Measurements from ENCODE around the gene CHCHD6. TPM values are rescaled to one million over a fixed set of nuclear protein-coding genes. Genes with fewer than 3 reads are reported as not detected.

The CHCHD6 gene
- total RNA-seq, 1 experiment from 2014 or later: 40.9 TPM

GRCh38 chr3:127000119-127000518, 296.1 kb downstream of the CHCHD6 start:
- Histone ChIP-seq H3K27me3 (no peaks in the 10 kb centered on the region), H3K4me3 (no peak overlapping the region), H3K36me3 (peaks cover 26% of the 10 kb centered on the region), H3K9me3 (no peaks in the 10 kb centered on the region)
- no peak for DNase-seq

GRCh38 chr3:127000761-127001160, 296.7 kb downstream of the CHCHD6 start:
- no peaks in the 10 kb centered on the region for H3K27me3 ChIP-seq
- no peak for DNase-seq
- H3K4me3 ChIP-seq: no peak overlapping the region
- peaks cover 23% of the 10 kb centered on the region for H3K36me3 ChIP-seq
- H3K9me3 ChIP-seq: no peaks in the 10 kb centered on the region

- no peak overlapping the region; the same call in 1 of the 2 replicates for H3K4me3 ChIP-seq
- H3K36me3 ChIP-seq: peaks cover 26% of the 10 kb centered on the region
- H3K27me3 ChIP-seq: no peaks in the 10 kb centered on the region
- no peak for DNase-seq
- H3K9me3 ChIP-seq: no peaks in the 10 kb centered on the region
These were observed 297.6 kb downstream of the CHCHD6 start for GRCh38 chr3:127001486-127002194.

- Histone ChIP-seq H3K27me3 (no peaks in the 10 kb centered on the region), H3K36me3 (peaks cover 25% of the 10 kb centered on the region), H3K9me3 (no peaks in the 10 kb centered on the region), H3K4me3 (no peak overlapping the region; the same call in 1 of the 2 replicates)
- DNase-seq: peak; percentile 94
These were observed 298.4 kb downstream of the CHCHD6 start for GRCh38 chr3:127002195-127003174.

- Histone ChIP-seq H3K9me3 (no peaks in the 10 kb centered on the region), H3K4me3 (no peak overlapping the region), H3K36me3 (peaks cover 29% of the 10 kb centered on the region), H3K27me3 (no peaks in the 10 kb centered on the region)
- DNase-seq: no peak
These were observed 299.1 kb downstream of the CHCHD6 start for GRCh38 chr3:127003175-127003555.

- no peaks in the 10 kb centered on the region for H3K9me3 ChIP-seq
- no peaks in the 10 kb centered on the region for H3K27me3 ChIP-seq
- H3K4me3 ChIP-seq: no peak overlapping the region
- no peak for DNase-seq
- peaks cover 30% of the 10 kb centered on the region for H3K36me3 ChIP-seq
These were observed 299.7 kb downstream of the CHCHD6 start for GRCh38 chr3:127003601-127004280.

- no peak overlapping the region for H3K4me3 ChIP-seq
- no peaks in the 10 kb centered on the region for H3K27me3 ChIP-seq
- no peaks in the 10 kb centered on the region for H3K9me3 ChIP-seq
- H3K36me3 ChIP-seq: peaks cover 32% of the 10 kb centered on the region
- no peak for DNase-seq
These were observed 300.8 kb downstream of the CHCHD6 start for GRCh38 chr3:127004641-127005397.

- no peak for DNase-seq
These were observed 301.9 kb downstream of the CHCHD6 start for GRCh38 chr3:127005864-127006500.

GRCh38 chr3:127006781-127007436, 302.9 kb downstream of the CHCHD6 start:
- Histone ChIP-seq H3K27me3 (no peaks in the 10 kb centered on the region), H3K4me3 (no peak overlapping the region), H3K36me3 (peaks cover 47% of the 10 kb centered on the region), H3K9me3 (no peaks in the 10 kb centered on the region)
- peak; percentile 56 for DNase-seq

More at GRCh38 chr3:127005864-127006500, 301.9 kb downstream of the CHCHD6 start:
- Histone ChIP-seq H3K36me3 (peaks cover 38% of the 10 kb centered on the region), H3K9me3 (no peaks in the 10 kb centered on the region), H3K4me3 (no peak overlapping the region), H3K27me3 (no peaks in the 10 kb centered on the region)

GRCh38 chr3:127008236-127008635, 304.2 kb downstream of the CHCHD6 start:
- Histone ChIP-seq H3K9me3 (no peaks in the 10 kb centered on the region), H3K36me3 (peaks cover 50% of the 10 kb centered on the region), H3K27me3 (no peaks in the 10 kb centered on the region), H3K4me3 (no peak overlapping the region)
- no peak for DNase-seq

GRCh38 chr3:127009531-127009930, 305.5 kb downstream of the CHCHD6 start:
- Histone ChIP-seq H3K36me3 (peaks cover 55% of the 10 kb centered on the region), H3K9me3 (no peaks in the 10 kb centered on the region), H3K4me3 (no peak overlapping the region), H3K27me3 (no peaks in the 10 kb centered on the region)
- no peak for DNase-seq

Other genes starting within 250 kb of the CHCHD6 start
- gene ZXDC, start 228.3 kb upstream of the CHCHD6 start, total RNA-seq (2014; rRNA removed; shearing (Covaris generic); ENCODE audit: low replicate concordance): 16.3 and 22.2 TPM in 2 replicates
- not detected in 2 replicates for gene UROC1, start 186.5 kb upstream of the CHCHD6 start, total RNA-seq (2014; rRNA removed; shearing (Covaris generic); ENCODE audit: low replicate concordance)
- not detected in 2 replicates for gene CHST13, start 180.1 kb upstream of the CHCHD6 start, total RNA-seq (2014; rRNA removed; shearing (Covaris generic); ENCODE audit: low replicate concordance)
- gene C3orf22, start 145.3 kb upstream of the CHCHD6 start, total RNA-seq (2014; rRNA removed; shearing (Covaris generic); ENCODE audit: low replicate concordance): not detected in 2 replicates
- 11.4 and 15.9 TPM in 2 replicates for gene TXNRD3, start 49.1 kb upstream of the CHCHD6 start, total RNA-seq (2014; rRNA removed; shearing (Covaris generic); ENCODE audit: low replicate concordance)